ENCODE data around the gene RYR3.
"Not testable (repeated sequence)": the region's sequence is repeated elsewhere in the genome, so short reads cannot be mapped to it uniquely, and the experiment has no call there.

RYR3 gene

DNA sequence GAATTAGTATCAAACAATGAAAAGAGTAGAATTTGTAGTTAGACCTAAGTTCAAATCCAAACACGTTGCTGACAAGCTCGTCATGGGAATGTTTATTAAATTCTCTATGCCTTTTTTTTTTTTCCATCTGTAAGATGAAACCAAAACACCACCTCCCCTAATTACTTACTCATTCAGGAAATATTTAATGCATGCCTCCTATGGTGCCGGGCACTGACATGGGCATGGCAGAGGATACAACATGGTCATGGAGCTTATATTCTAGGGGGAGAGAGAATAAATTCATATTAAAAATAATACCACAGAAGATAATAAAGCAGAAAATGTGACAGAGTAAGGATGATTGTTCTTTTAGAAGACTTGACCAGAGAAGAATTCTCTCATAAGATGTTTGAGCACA is 215.8 kb downstream of the RYR3 start:
- no peak for DNase-seq

DNA sequence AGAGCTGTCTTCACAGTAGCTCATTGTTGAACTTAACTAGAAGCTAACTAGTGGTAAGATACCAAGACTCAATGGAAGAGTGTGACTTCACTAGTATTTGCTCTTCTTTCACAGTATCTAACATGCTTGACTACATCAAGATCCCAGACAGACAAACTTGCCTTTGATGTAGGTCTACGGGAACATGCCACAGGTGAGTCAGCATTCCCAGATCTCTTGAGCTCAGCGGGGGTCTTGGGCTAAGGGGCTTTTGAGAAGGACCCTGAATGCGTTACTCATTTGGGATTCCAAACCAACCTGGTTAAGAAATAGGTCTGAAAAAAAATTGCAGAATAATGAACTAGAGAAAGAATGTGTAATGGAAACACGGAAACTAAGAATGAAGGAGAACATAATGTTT is 222.4 kb downstream of the RYR3 start:
- DNase-seq: no peak

DNA sequence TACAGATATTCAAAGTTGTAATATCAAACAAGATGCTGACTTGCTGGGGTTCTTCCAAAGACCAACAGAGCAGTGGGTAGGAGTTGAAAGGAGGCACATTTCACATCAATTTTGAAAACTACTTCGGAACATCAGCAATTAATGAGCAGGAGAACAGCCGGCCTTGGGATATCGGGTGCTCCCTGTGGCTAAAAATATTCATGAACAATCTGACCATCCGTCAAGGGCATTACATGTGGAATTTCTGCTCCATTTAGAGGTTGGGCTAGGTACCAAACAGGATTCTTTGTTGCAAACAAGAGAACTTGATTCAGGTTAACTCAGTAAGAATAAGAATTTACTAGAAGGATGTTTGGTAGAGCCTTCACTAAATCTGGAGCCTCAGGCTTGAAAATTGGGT is 223.9 kb downstream of the RYR3 start:
- no peak for DNase-seq

DNA sequence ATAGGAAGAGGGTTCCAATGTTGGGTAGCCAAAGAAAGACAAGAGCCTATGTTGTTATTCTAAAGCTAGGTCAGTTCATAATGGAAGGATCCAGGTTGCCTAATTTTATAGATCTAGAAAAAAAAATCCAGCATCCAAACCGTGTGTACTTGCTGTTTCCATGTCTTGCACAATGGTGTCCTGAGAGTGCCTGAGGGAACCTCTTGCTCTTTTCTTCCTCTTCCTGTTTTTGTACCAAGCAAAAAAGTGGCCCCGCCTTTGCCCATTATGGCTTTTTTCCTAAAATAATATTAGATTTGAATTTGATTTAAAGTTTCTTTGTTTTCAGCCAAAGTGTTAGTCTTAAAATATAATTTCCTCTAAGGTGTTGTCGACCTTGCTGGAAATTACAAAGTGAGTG is 224.4 kb downstream of the RYR3 start:
- DNase-seq: no peak

DNA sequence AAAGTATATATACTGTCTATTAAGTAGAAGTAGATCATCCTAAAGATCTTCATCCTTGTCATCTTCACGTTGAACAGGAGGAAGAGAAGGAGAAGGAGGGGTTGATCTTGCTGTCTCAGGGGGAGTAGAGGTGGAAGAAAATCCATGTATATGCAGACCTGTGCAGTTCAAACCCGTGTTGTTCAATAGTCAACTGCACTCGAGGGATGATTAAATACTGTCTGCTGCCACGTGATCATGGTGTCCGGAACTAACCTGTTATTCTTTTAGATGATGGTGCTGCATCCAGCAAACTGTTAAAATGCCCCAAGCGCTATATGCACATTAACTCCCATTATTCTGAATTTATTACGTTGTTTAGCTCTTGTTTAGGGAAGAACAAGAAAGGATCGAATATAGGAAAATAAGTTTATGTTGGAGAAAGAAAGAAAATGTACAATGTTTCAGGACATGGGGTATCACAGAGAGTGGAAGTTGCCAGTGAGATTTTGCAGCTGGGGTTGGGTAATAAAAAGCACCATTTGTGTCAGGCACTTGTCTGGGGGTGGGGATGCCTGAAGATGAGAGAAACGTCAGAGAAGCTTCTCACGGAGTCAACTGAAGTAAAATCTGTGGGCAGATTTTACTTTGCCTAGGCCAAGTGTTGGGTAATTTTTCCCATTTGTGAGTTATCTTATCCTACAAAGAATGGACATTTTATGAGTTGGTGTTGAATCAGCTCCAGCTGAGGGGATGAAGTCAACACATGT is 229.2 kb downstream of the RYR3 start:
- DNase-seq: no peak

DNA sequence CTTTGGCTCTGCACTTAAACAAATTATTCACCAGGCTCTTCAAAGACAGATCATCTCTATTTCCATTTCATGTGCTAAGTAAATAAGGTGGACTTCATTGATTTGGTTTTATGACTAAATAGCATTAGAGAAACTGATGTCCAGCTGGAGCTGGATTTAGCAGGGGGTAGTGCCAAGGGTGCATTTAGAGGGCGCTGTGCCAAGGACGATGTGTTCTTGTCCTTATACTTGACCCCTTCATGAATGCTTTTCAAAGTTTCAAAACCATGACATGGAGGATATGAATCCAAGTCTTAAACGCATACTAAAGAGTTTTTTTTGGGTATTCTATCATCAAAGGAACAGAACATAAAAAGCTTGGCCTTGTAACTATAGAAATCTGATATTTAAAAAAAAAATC is 233.2 kb downstream of the RYR3 start:
- DNase-seq: no peak

DNA sequence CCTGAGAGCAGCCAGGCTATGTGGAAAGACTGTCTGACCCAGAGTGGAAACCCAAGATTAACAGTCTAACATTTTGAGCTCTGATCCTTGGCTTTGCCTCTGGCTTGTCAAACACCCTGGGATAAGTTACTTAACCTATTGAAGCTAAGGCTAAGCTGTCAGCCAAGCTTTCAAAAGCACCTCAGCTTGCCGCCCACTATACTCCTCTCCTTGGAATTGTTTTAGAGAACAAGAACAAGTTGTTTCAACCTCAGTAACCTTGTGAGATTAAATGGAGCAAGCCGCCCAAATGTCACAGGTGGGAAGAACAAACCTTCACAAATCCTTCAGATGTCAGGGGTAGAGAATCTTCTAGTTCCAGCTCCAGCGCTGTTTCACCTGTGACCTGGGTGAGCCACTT is 235.1 kb downstream of the RYR3 start:
- no peak for DNase-seq

DNA sequence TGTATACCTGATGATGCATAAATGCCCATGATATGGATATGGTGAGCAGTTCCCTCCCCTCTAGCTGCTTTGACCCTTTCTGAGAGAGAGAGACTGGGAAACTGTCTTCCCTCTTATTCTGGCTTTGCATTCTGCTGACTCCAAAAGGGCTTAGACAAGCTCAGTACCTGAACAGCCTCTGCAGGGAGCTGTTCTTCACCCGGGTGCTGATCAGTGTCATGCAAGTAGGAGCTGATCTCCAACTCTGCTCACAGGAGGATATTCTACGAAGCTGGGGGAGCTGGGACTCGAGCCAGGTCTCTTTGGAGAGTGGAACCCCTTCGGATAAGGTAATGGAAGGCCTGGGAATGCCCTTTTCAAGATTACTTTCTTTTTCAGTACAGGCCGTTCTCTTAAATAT is 237.1 kb downstream of the RYR3 start:
- DNase-seq: peak; percentile 10

DNA sequence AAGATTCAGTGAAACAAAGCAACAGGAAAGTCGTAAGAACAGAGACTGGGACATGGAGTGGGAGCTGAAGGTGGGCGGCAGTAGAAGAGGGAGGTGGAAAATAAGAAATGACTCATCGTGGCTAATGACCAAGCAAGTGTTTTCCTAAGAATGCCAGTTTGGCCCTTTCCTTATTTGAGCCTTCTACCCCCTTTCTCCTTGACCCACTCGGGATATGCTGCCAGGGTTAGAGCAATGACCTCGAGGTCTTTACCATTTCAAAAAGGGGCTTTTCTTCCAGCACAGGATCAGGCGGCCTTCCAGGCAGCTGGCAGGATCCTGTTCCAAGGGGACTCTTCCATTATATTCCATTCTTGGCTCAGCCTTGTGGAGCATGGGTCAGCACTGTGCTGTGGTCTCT is 241.1 kb downstream of the RYR3 start:
- no peak for DNase-seq

DNA sequence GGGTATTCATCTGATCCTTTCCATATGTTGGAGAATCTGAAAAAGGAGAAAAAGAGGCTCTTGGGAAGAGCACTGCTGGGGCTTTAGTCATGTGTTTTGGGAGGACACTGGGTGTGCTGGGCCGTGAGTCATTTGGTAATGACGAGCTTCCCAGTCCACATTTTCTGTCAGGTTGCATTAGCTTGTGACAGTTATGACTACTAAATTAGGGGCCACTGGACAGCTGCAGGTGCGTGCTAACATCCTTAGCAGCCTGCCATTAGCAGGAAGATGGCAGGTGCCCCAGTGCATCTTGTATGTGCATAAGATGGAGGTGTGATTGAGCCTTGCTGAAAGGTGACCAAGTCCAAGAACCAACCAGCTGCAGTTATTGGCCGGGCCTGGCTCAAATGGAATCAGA is 242.4 kb downstream of the RYR3 start:
- DNase-seq: no peak

DNA sequence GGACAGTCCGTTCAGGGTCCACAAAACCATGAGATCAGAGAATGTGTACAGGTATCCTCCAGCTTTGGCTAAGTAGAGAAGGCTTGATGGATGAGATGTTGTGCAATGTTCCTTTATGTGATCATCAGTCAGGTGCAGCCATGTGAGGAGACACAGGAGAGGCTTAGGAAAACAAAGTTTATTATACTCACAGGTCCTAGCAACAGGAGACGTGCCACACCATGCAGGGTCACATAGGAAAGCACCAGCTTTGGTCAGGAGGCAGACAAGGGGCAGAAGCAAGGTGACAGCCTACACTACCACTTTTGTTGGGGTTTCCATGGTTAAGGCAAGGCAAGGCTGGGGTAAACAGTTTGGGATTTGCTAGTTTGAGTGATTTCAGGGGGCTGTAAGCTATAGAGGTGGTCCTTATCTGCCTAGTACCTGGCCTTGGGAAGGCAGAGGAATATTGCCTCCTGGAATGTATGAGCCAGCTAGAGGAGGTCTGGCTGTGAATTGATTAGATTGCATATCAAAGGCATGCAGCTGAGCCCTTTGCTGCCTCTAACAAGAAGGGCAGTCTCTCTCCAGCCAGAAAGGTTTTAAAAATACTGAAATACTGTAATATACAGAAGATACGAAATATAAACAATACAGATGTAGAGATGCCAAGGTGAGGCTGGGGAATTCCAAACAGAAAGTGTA is 248.6 kb downstream of the RYR3 start:
- no peak for DNase-seq

DNA sequence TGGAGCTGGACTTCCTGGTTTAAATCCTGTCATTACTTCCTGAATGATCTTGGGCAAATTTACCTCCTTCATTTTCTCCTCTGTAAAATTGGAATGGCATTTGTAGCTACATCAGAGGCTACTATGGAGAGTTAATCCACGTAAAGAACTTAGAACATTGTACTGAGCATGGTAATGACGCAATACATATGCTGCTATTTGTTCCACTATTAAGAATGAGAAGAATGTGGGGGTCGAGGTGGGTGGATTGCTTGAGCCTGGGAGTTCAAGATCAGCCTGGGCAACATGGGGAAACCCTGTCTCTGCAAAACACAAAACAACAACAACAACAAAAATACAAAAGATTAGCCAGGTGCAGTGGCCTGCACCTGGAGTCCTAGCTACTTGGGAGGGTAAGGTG is 250.6 kb downstream of the RYR3 start:
- no peak for DNase-seq

DNA sequence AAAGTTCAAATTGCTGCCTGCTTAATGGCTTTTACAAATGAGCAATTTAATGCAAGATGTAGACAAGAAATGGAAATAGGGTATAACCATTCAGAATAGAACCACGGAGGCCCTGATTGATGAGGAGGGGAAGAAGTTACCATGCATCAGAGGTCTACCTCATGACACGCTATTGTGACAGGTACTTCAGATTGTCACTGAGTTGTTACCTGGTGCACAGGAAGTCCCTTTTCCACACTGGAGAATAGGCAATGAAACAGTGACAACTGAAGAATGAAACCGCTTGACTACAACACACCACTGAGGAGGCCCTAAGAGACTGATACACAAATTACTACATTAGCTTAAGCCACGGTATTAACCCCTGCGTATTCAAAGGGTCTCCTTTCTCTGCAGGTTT is 251.2 kb downstream of the RYR3 start:
- DNase-seq: no peak

DNA sequence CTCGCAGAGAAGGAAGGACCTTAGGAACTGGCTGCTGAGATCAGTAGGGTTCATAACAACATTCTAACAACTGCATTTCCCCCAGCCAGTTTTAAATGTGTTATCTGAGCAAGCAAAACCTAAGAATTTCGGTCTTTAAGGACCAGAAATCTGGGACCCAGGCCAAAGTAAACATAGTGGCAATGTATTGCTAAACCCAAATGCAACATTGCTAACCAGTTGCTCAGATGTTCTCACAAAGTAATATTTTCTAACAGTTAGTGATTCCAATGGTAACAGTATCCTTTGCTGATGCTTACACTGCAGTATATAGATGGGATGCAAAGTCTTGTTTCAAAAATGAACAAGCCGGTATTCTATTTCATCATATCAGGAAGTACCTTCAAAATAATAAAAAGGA is 254.3 kb downstream of the RYR3 start:
- DNase-seq: no peak

DNA sequence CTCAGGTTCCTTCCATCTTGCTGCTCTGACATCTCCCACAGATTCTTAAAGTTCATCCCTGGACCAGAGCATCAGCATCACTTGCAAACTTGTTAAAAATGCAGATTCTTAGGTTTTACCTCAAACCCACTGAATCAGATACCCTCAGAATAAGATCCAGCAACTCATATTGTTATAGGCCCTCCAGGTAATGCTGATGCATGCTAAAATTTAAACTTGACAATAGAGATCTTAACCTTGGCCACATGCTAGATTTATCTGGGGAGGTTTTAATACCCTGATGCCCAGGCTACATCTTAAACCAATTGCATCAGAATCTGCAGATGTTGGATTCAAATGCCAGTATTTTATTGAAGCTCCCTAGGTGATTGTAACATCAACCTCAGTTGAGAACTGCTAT is 256.9 kb downstream of the RYR3 start:
- DNase-seq: no peak

DNA sequence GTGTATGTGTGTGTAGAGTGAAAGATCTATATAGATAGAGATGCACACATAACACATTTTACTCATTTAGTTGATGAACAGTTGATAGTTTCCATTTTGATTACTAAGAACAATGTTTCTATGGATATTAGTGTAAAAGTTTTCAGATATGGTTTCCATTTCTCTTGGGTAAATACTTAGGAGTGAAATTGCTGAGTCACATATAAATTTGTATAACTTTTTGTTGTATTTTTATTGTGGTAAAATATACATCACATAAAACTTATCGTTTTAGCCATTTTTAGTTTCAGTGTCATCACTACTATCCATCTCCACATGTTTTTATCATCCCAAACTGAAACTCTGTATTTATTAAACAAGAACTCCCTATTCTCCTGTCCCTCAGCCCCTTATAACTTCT is 258.3 kb downstream of the RYR3 start:
- no peak for DNase-seq

DNA sequence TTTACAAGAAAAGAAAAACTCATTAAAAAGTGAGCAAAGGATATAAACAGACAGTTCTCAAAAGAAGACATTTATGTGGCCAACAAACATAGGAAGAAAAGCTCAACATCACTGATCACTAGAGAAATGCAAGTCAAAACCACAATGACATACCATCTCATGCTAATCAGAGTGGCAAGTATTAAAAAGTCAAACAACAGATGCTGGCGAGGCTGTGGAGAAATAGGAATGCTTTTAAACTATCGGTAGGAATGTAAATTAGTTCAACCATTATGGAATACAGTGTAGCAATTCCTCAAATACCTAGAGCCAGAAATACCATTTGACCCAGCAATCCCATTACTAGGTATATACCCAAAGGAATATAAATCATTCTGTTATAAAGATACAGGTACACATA is 267.1 kb downstream of the RYR3 start:
- DNase-seq: not testable (repeated sequence)

DNA sequence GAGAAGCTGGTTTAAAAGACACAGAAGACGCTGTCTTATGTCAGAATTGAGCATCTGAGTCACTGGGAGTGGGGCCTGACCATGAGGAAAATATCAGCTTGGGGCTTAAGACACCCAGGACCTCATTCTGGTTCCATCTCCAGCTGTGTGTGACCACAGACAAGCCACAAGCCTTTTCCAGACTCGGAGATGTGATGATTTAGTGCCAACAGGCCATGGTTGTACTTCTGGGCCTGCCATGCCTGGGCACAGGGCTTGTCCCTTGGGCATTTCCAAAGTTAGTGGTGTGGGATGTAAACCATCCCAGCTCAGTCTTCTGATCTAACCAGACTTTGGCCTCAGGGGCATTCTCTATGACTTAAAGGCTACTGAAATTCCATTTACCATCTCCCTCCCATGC is 269.8 kb downstream of the RYR3 start:
- DNase-seq: no peak

DNA sequence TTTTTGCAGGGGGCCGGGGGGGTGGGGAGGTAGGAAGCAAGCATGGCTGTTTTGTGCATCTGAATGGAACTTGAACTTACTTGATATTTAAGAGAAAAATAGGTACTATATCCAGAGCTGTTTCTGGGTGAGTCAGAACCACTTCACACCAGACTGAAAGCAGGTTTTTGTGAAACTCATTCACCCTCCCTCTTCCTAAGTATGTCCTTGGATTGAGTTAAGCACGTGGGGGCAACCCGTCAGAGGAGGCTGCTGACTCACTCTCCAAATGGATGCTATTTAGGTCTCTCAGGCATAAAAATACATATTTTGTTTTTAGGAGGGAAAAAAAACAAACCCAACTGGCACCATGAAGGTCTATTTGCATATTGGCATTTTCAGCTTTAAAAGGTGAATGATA is 270.3 kb downstream of the RYR3 start:
- DNase-seq: no peak

DNA sequence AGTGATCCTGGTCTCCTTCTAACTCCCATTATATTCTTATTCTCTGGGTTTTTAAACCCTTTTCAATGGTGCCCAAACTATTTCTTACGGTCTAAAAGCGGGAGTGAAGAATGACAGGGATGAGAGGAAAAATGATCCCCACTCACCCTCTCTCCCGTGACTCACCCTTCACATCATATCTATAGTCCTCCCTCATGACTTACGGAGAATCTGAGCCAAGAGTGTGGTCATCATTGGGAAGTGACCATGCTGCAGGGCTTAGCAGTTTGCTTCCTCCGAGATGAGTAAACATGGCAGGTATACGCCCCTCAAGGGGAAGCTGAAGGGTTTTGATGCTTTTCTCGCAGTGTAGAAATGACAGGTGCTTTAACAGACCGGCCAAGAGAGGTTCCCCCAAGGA is 274.0 kb downstream of the RYR3 start:
- DNase-seq: no peak

DNA sequence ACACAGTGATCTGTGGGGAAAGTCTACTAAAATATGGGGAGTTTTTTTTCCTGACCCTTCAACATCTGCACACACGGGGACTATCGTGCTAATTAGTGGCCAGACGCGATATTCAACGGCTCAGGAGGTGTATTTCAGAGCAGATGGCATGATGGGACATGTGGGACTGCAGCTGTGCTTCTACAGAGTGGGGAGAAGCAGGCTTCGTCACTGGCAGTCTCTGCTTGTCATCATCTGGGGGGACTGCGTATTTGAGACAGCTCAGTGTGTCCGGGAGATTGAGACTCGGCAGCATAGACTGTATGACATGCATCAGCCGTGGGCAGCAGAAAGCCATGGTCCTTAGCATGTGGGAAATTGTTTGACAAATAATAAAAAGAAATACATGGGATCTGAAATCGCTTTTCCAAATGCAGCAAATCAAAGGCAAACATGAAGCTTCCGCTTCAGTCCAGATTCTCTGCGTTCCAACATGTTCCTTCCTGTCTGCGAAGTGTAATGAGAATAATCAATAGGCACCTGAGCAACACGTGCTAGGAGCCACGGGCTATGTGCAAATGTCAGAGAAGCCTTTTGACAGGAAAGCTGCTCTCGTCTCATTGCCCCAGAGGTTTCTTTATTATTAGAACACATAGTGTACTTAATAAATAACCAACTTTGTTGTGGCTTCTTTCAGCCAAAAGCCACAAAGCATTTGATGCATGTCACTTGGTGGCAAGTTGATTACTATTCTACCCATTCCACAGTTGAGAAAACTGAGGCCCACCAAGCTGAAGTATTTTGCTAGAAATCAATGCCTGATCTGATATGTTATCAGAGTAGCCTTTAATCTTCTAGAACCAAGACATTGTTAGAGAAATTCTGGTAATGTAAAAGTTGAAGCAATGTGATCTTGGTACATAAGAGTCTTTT is 276.3 kb downstream of the RYR3 start:
- no peak for DNase-seq

DNA sequence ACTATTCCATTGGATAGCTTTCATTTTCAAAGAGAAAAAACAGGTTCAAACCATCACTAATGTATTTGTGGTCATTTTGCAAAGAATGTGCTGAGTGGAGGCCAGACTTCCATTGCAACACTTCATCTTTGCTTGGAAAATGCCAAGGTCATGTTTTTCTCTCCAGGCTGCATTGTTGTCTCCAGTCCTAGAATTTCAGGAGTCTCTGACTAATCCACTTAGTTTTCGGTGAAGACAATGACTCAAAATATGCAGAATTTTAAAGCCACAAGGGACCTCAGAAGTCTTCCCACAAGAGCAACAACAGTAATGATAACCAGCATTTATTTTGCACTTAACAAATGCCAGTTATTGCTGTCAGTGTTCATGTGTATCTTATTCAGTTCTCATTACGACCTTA is 277.0 kb downstream of the RYR3 start:
- DNase-seq: no peak

DNA sequence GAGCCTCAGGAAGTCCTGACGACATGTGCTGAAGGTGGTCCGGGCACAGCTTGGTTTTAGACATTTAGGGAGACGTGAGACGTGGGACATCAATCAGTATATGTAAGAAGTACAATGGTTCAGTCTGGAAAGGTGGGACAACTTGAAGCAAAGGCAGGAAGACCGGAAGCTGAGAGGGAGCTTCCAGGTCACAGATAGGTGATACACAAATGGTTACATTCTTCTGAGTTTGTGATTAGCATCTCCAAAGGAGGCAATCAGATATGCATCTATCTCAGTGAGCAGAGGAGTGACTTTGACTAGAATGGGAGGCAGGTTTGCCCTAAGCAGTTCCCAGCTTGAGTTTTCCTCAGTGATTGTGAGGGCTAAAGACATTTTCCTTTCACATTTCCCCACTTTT is 282.1 kb downstream of the RYR3 start:
- DNase-seq: no peak

DNA sequence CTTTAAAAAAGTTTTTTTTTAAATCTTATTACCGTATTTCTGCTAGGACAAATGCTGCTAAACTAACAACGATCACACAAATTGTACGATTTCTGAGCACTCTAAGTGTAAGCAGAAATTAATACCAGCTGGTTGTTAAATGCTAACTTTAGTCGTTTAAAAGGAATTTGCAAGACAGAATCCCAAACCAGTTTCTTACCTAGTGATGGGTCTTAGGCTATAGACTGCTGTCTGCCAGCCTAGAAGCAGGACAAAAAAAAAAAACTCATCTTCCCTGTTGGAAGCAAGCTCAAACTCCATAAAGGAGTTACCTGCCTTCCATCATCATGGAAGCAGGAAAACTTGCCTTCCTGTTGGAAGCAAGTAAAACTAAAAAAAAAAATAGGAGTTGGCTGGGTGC is 287.6 kb downstream of the RYR3 start:
- DNase-seq: not testable (repeated sequence)

All from stimulated activated CD4-positive, alpha-beta T cell treated with anti-CD3 and anti-CD28 coated beads, Interleukin-15, amount 100 ng/mL, for 24 hours (primary cell).